ENCODE data around the gene MAFG.
"Not testable (repeated sequence)": the region's sequence is repeated elsewhere in the genome, so short reads cannot be mapped to it uniquely, and the experiment has no call there.

MAFG gene

GRCh38 chr17:81957691-81958432 lies 30.3 kb upstream of the MAFG start:
- no peak for DNase-seq

- no peak for DNase-seq
These were observed 29.4 kb upstream of the MAFG start for GRCh38 chr17:81956607-81957589.

GRCh38 chr17:81955756-81956544 lies 28.4 kb upstream of the MAFG start:
- DNase-seq, result no peak

- DNase-seq, result no peak
These were observed 27.6 kb upstream of the MAFG start for GRCh38 chr17:81955058-81955681.

GRCh38 chr17:81954131-81955057 lies 26.9 kb upstream of the MAFG start:
- no peak for DNase-seq

- not testable (repeated sequence) for DNase-seq
These were observed 25.9 kb upstream of the MAFG start for GRCh38 chr17:81953443-81953842.

- no peak for DNase-seq
These were observed 25.3 kb upstream of the MAFG start for GRCh38 chr17:81952792-81953228.

GRCh38 chr17:81951785-81952684 lies 24.5 kb upstream of the MAFG start:
- no peak for DNase-seq

- DNase-seq, result no peak
These were observed 23.0 kb upstream of the MAFG start for GRCh38 chr17:81950501-81950900.

- DNase-seq, result no peak
These were observed 21.3 kb upstream of the MAFG start for GRCh38 chr17:81948635-81949378.

GRCh38 chr17:81947189-81947588 lies 19.7 kb upstream of the MAFG start, which contains the start of gene MYADML2:
TSS of gene MYADML2 (minus strand) at chr17:81947233. CDS start at chr17:81941741, 5,492 bp downstream.
- DNase-seq, result no peak

- no peak for DNase-seq
These were observed 17.3 kb upstream of the MAFG start for GRCh38 chr17:81944858-81945257.

GRCh38 chr17:81942167-81942553 lies 14.6 kb upstream of the MAFG start:
- no peak for DNase-seq

GRCh38 chr17:81941484-81942166 lies 14.1 kb upstream of the MAFG start:
- no peak for DNase-seq

- no peak for DNase-seq
These were observed 13.3 kb upstream of the MAFG start for GRCh38 chr17:81940538-81941483.

GRCh38 chr17:81939881-81940385 lies 12.4 kb upstream of the MAFG start:
- no peak for DNase-seq

GRCh38 chr17:81939218-81939617 lies 11.7 kb upstream of the MAFG start:
- DNase-seq, result no peak
